ENCODE measurements around the gene ZSCAN5A.
"Not testable (repeated sequence)": the region's sequence is repeated elsewhere in the genome, so short reads cannot be mapped to it uniquely, and the experiment has no call there.

The ZSCAN5A gene

DNA sequence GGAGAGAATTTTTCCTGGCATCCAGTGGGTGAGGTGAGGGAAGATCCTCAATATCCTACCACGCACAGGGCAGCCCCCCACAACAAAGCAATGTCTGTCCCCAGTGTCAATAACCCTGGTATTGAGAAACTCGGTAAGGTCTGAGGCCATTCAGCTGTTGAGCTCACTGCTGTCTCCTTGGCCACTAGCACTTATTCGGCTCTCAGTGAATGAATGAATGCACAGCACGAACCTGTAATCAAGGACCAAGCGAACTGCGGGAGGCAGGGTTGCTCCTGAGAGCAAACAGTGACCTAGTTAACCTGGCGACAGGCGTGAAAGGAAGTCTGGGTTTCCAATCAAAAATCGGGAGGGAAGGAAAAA lies 640 bp downstream of the ZSCAN5A start:
- DNase-seq, result no peak

DNA sequence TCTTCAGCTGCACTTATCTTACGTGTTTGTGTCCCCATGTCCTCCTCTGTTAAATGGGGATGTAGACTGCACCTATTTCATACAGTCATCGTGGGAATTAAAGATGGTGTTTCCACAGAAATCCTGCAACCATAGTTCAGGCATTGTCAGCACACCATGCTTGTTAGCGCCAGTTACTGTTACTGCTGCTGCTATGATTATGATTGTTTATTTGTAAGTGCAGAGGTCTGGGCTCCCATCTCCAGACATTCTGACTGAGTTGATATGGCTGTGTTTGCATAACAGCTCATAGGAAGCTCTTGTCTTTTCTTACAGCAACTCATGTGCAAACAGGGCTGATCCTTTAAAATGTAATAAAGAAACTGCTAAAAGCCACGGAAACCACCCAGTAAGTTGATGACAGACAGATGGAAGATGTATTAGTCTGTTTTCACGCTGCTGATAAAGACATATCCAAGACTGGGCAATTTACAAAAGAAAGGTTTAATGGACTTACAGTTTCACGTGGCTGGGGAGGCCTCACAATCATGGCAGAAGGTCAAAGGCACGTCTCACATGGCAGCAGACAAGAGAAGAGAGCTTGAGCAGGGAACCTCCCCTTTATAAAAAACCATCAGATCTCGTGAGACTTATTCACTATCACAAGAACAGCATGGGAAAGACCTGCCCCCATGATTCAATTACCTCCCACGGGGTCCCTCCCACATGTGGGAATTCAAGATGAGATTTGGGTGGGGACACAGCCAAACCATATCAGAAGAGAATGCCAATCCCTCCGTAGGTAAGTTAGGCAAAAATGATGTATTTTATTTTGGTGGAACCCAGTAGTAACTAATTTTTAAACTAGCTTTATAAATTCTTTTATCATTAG lies 1.6 kb downstream of the ZSCAN5A start:
- DNase-seq, result no peak

DNA sequence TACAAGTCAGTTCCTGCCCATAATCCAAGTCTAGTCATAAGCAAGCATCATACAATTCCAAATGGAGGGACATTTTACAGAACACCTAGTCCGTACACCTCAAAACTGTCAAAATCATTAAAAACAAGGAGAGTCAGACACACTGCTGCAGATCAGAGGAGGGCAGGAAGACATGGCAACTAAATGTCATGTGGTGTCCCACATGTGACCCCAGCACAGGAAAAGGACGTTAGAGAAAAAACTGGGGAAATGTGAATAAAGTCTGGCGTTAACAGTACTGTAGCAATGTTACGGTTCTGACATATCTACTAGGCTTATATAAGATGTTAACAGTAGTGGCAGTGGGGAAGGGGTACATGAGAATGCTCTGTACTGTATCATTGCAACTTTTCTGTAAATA lies 2.3 kb downstream of the ZSCAN5A start:
- no peak for DNase-seq

DNA sequence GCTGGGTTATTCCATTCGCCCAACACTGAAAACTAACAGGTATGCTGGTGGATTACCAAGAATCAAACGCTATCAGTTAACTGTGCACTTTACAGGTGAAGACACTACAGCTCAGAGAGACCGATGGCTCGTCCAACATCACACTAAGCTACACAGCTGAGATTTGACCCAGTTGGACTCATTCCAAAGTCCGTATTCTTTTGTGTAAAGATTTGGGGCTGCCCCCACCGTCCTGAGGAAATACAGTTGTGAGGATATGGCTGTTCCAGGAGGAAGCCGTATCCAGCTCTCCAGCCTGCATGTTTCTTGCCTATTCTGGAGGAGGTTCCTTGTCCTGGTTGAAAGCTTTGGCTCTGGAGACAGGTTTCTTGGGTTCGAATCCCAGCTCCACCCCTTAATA lies 4.2 kb downstream of the ZSCAN5A start:
- no peak for DNase-seq

DNA sequence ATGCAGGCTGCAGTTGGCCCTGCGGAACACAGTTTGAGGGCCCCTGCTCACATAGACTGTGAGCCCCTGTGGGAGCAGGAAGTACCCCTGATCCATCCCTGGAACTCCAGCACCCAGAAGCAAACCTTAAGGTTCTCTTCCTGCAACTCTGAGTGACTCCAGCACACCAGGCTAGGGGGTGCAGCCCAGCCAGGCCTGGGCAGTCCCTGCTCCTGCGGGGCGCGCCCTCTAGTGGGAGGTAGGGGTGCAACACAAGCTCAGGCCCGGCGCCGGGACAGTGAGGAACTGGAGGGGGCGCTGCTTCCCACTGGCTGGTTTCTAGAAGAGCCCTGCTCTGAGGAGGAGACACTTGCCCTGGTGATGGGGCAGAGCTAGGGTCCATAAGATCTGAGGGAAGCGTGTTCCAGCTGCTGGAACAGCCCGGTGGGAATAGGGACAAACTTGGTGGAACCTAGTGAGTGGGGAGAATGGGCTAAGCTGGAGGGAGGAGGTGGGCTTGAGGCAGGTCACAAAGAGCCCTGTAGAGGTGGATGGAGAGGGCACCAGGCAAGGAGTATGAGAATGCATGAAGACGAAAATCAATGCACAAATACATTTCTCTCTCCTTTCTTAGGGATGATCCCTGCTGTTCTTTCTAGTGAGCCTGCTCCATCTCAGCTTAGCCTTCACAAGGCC lies 5.0 kb downstream of the ZSCAN5A start:
- no peak for DNase-seq

DNA sequence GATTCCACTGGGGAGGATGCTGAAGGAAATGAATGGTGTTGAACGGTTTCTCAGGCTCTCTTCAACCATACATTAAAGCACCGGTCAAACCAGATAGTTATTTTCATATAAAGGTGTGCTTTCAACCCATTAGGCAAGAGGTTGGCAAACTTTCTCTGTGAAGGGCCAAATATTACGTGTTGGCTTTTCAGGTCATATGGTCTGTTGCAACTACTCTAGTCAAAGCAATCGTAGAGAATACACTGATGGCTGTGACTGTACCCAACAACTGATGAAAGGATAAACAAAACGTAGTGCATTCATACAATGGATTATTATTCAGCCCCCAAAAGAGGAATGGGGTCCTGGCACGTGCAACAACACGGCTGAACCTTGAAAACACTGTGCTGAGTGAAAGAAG lies 5.8 kb downstream of the ZSCAN5A start:
- no peak for DNase-seq

DNA sequence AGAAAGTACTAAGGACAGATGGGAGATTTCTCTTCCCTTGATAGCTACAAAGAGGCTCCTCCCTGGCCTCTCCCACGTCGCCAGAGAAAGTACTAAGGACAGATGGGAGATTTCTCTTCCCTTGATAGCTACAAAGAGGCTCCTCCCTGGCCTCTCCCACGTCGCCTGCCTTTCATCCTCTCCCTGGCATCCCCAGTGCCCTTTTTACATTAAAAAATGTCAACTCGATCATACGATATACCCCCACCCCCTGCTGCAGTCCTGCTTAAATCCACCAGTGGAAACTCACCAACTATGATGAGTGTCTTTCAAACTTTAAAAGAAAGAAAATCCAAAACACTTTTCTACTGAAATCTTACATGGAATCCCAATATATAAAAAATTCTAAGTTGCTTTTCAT lies 7.6 kb downstream of the ZSCAN5A start:
- not testable (repeated sequence) for DNase-seq

DNA sequence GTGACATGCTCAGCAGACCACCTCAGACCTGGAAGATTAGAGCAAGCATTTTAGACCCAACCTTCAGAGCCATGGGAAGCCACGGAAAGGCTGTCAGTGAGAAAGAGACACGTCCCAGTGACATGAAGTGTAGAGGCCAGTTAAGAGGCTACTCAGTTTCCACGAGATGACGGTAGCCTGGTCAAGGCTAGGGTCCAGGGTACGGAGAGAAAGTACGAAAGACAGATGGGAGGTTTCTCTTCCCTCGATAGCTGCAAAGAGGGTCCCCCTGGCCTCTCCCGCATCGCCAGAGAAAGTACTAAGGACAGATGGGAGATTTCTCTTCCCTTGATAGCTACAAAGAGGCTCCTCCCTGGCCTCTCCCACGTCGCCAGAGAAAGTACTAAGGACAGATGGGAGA lies 8.6 kb downstream of the ZSCAN5A start:
- no peak for DNase-seq

DNA sequence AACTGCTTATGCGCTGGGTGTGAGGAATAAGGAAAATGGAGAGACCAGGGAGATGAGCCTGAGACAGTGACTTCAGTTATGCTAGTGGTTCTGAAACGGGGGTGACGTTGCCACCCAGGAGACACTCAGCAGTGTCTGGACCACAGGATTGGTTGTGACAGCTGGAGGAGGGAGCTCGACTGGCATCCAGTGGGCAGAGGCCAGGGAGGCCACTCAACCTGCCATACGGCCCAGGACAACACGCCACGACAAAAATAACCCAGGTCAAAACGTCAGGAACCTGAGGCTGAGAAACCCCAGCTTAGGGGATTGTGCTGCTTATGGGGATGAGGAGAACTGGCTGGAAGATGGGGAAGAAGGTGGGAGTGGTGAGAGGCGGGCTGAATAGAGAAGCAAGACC lies 10.4 kb downstream of the ZSCAN5A start:
- DNase-seq, result no peak

DNA sequence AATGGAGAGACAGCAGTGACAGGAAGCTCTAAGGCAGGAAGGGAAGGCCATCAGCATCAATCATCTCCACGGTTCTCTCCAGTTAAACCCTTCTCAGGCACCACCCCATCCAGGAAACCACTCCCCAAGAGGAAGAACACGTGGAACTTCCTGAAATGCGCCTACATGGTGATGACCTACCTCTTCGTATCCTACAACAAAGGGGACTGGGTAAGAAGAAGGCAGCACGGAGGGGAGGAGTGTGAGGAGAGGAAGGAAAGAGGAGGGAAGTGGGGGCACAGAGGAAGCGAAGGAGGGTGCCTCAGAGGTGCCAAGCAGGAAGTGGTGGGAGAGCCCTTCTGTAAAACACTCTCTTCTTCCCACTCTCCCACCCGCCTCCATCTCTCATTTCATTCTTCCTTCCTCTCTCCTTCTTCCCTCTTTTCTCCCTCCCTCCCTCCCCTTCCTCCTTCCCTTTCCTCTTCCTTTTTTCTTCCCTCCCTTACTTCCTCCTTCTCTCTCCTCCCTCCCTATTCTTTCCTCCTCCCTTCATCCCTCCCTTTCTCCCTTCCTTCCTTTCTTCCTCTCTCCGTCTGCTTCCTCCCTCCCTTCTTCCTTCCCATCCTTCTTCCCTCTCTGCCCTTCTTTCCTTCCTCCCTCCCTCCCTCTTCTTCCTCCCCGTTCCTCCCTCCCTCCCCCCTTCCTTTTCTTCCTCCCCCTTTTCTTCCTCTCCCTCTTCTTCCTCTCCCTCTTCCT lies 12.6 kb downstream of the ZSCAN5A start:
- no peak for DNase-seq

DNA sequence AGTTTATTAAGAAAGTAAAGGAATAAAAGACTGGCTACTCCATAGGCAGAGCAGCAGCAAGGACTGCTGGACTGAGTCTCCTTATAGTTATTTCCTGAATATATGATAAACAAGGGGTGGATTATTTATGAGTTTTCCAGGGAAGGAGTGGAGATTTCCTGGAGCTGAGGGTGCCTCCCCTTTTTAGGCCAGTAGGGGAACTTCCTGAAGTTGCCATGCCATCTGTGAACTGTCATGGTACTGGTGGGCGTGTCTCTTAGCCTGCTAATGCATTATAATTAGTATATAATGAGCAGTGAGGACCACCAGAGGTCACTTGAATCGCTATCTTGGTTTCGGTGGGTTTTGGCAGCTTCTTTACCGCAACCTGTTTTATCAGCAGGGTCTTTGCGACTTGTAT lies 13.5 kb downstream of the ZSCAN5A start:
- DNase-seq, result no peak

DNA sequence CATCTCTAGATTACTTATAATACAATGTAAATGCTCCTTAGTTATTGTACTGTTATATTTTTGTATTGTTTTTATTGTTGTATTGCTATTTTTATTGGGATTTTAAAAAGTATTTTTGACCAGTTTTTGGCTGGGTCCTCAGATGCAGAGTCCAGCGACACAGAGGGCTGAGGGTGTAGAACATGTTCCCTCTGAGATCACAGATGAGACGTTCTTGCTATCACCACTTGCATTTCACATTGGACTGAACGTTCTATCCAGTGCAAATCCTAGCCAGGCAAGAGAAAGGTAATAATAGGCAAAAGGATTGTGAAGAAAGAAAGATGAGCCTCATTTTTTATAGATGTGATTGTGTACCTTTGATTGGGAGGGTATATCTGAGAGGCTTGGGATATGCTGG lies 15.0 kb downstream of the ZSCAN5A start:
- DNase-seq, result no peak

DNA sequence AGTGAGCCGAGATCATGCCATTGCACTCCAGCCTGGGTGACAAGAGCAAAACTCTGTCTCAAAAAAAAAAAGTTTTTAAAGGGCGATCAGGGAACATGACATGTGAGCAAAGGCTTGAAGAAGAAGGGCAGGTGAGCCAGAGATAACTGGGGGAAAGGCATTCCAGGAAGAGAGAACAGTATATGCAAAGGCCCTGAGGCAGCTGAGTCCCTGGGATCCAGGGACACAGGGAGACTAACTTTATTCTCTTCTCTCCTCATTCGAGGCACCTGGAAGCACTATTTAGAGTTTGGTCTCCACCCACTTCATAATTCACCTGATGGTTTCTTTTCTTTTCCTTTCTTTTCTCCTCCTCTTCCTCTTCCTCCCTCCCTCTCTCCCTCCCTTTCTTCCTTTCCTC lies 17.6 kb downstream of the ZSCAN5A start:
- no peak for DNase-seq

DNA sequence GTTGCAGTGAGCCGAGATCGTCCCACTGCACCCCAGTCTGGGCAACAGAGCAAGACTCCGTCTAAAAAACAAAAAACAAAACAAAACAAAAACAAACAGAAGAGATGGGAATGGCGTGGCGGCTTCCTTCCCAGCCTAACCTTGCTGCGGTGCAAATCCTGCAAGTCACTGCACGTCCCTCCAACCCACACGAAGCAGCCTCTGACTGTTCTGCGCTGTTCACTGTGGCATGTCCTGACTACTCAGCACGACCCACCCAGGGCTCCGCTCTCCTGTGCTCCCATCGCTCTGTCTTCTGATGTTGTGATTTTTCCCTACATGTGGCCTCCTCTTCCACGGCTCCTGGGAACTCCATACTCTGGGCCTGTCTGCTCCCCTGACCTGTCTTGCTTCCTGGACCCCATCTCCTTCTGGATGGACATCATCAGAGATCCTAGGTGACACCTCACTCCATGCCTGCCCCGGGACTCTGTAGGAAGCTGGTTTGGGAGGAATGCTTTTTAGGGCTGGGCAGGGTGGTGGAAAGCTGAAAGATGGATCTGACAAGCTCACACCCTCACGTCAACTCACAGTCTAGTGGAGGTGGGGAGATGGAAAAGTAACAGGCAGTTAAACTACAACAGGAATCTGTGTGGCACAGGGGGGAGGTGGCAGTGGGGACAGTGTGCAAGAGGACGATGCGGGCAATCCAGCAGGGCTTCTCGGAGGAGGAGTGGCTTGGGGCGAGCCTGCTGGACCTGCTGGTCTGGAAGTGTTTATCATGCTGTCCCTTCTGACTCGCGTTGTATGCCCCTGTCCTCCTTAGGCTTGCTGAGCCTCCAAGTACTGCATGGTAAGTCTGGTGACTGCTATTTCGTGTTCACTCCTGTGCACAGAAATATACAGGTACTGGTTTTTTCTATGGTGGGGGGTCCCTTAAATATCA lies 18.8 kb downstream of the ZSCAN5A start:
- DNase-seq, result no peak

DNA sequence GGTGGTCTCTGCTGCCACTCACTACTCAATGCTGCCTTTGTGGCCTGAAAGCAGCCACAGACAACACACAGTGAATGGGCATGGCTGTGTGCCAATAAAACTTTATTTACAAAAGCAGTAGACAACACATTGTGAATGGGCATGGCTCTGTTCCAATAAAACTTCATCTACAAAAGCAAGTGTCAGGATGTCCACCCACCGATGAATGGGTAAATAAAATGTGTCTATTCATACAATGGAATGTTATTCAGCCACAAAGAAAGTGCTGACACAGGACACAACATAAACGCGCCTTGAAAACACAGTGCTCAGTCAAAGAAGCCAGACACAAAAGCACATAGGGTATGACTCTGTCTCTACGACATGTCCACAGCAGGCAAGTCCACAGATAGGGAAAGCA lies 20.1 kb downstream of the ZSCAN5A start:
- DNase-seq, result no peak

DNA sequence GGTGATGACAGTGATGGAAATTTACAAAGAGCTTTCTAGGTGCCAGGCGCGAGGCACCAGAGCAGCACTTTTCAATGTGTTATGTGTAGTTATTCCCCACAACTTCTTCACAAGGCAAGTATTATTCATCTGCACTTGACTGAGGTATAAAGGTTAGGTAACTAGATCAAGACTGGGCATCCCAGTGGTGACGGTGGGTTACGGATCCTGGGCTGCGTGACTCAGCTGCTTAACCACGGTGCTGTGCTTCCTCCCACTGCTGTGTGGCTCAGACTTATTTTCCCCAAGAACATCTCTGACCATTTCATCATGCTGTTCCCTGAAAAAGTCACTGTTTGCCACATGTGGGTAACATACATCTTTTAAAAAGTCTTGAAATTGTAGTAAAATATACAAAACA lies 22.8 kb downstream of the ZSCAN5A start:
- DNase-seq, result no peak

DNA sequence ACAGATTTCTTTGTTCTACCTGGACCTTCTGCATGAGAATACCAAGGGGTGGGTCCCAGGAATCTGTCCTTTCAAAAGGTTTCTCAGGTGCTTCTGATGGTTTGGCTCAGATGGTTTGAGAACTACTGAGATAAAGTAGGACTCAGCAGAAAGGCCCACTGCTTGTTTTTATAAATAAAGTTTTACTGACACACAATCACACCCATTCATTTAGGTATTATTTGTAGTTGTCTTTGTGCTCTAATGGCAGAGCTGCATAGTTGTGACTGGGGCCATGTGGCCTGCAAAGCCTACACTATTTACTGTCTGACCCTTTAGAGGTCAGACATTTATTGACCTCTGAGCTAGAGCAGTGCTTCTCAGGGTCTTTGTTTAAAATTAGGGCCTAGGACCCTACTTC lies 24.5 kb downstream of the ZSCAN5A start:
- DNase-seq, result no peak

DNA sequence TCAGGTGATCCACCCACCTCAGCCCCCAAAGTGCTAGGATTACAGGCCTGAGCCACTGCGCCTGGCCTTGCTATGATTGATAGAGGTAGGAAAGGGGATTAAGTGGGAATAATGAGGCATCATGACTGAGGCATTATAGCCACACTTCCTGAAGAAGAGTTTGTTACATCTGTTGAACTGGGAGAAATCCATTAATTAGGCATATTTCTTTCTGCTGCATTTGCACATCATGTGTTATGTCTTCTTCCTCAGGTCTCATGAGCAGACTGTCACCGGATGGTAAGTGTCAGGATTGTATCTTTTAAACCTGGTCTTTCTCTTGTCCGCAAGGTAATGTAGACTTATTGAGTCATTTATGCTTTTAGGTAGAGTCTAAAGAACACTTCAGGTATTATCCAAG lies 29.9 kb downstream of the ZSCAN5A start:
- no peak for DNase-seq

DNA sequence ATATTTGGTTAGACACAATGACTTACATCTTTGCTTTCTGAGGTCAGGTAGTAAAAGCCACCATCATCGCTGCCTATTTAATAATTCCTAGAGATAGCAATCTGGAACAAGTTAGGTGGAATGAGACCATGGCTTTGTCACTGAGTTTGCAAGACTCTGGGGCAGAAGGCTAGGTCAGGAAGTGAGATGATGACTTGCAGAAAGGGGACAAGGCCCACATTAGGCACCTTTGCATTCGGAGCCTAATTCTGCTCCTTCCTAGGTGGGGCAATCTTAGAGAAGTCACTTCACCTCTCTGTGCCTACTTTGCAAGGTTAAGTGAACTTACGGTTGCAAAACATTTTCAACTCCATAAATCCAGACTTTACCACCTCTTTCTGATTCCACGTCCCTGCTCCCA lies 31.8 kb downstream of the ZSCAN5A start:
- no peak for DNase-seq

DNA sequence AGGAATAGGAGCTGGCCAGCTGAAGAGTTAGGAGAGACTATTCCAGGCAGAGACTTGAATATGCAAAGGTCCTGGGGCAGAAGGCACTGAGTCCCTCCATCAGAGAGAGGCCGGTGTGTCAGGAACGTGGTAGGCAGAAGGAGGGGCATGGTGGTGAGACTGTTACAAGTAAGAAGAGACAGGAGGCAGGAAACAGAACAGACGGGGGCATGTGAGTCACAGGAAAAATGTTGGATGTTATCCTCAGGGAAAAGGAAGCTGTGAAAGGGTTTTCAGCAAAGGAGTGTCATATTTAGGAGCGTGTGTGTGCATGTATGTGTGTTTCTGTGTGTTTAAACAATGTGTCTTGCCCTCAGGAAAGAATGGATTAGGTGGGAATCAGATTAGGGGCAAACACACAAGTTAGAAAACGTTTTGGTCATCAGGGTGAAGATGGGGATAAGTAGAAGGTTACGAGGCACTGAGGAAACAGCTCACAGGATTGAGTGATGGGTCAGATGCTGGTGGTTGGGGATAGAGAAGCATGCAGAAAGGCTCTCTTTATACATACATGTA lies 41.0 kb downstream of the ZSCAN5A start:
- DNase-seq, result no peak

DNA sequence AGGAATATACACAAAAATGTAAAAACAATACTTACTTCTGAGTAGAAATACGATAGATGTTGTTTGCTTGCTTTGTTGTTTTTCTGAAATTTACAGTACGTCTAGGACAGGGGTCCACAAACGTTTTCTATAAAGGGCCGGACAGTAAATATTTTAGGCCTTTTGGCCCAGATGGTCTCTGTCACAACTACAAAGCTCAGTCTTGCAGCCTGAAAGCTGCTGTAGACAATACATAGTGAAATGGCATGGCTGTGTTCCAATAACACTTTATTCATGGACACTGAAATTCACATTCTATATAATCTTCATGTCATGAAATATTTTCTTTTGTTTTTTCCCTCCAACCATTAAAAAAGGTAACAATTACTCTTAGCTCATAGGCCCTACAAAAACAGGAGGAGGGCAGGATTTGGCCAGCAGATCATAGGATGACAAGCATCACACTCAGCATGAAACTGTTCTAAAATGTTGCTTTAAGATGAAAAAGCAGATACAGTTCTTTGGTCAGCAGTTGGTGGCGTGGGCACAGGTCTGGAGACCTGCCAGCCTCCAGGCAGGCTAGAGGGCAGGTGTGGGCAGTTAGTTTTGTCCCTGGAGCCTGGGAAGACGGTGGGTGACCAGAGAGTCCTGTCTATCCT lies 42.4 kb downstream of the ZSCAN5A start, which contains the start of gene EDDM13:
Gene EDDM13 (plus strand): TSS at position 588 of the 638 bp plus-strand sequence. CDS start 87 bp downstream, outside the sequence.
- no peak for DNase-seq

DNA sequence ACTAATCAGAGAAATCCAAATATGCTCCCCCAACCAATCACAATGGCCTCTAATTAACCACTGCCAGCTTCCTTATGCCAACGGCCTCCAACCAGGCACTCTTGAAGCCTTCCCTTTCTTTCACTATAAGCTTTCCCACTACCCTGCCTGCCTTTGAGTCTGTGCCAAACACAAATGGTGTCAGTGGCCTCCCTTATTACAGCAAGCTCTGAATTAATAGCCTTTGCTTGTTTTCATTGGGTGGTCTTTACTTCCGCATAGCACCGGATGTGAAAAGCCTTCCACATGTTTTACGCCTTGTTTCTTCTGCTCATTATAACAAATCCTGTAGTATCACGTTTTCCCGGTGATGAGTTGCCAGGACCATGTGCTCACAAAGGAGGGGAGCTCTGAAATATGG lies 43.5 kb downstream of the ZSCAN5A start:
- DNase-seq, result no peak
